Kidney epithelial cell (primary cell): Measurements from ENCODE around the gene ABCB9. TPM values are rescaled to one million over a fixed set of nuclear protein-coding genes. Genes with fewer than 3 reads are reported as not detected.
"Not testable (repeated sequence)": the region's sequence is repeated elsewhere in the genome, so short reads cannot be mapped to it uniquely, and the experiment has no call there.

ENCODE experiments used
- DNase-seq: peaks from one replicate; pipeline ENCODE4 v3.0.0-alpha.2; 2010; ENCODE audit warnings: low read depth
- H3K27me3 ChIP-seq: 2 replicates; pipeline ENCODE4 v1.6.0; 2011; ENCODE audit warnings: low read length; ENCODE audit not compliant: control insufficient read depth, insufficient read depth
- H3K36me3 ChIP-seq: 2 replicates; pipeline ENCODE4 v1.5.1; 2011; ENCODE audit warnings: low read length; ENCODE audit not compliant: control insufficient read depth, insufficient read depth
- H3K4me3 ChIP-seq: 2 replicates; pipeline ENCODE4 v1.5.1; 2011; ENCODE audit warnings: low read depth, mild to moderate bottlenecking, control low read depth, low read length
- CTCF ChIP-seq: IDR thresholded peaks from 2 replicates; pipeline ENCODE4 v1.5.1; 2011; ENCODE audit warnings: mild to moderate bottlenecking, moderate library complexity, low read length, control low read depth, inconsistent platforms; ENCODE audit not compliant: insufficient read depth, poor library complexity, severe bottlenecking
- total RNA-seq: library from RNA; depleted of rRNA; stranded (reverse); fragments of >200 nt; gene quantifications from 2 replicates; pipeline ENCODE4 v1.2.3, GENCODE V29; 2015

ABCB9 gene
- total RNA-seq = 10.6 and 12.3 TPM in 2 replicates

- no peaks in the 10 kb centered on the region for H3K36me3 ChIP-seq
- peak; percentile 2 for TF ChIP-seq CTCF
- peak within 1 kb of the TSS; percentile 86 for H3K4me3 ChIP-seq
- peak; percentile 62 for DNase-seq
- no peaks in the 10 kb centered on the region for H3K27me3 ChIP-seq
Observed at GRCh38 chr12:122965851-122966742, at the start of gene ABCB9. Gene ABCB9 (minus strand): TSS chr12:122966463. CDS start chr12:122960235, 6,228 bp downstream.

- DNase-seq, H3K36me3 ChIP-seq, H3K27me3 ChIP-seq, H3K4me3 ChIP-seq: not testable (repeated sequence)
Observed at GRCh38 chr12:123014473-123014872, 48.2 kb upstream of the ABCB9 start.

GRCh38 chr12:123013185-123014095 is 47.2 kb upstream of the ABCB9 start:
- H3K27me3 ChIP-seq = no peaks in the 10 kb centered on the region
- H3K4me3 ChIP-seq = no peak overlapping the region
- TF ChIP-seq CTCF = no peak
- DNase-seq = no peak
- H3K36me3 ChIP-seq = no peaks in the 10 kb centered on the region

GRCh38 chr12:123011701-123012100 is 45.4 kb upstream of the ABCB9 start:
- DNase-seq = no peak
- TF ChIP-seq CTCF = no peak
- H3K4me3 ChIP-seq = no peak overlapping the region
- H3K27me3 ChIP-seq = no peaks in the 10 kb centered on the region
- no peaks in the 10 kb centered on the region for H3K36me3 ChIP-seq

- DNase-seq = no peak
- Histone ChIP-seq H3K36me3 (no peaks in the 10 kb centered on the region), H3K4me3 (no peak overlapping the region), H3K27me3 (no peaks in the 10 kb centered on the region)
- no peak for TF ChIP-seq CTCF
Observed at GRCh38 chr12:123010681-123011080, 44.4 kb upstream of the ABCB9 start.

GRCh38 chr12:123010110-123010509 is 43.8 kb upstream of the ABCB9 start:
- DNase-seq = no peak
- no peak for TF ChIP-seq CTCF
- H3K4me3 ChIP-seq = no peak overlapping the region
- H3K27me3 ChIP-seq = no peaks in the 10 kb centered on the region
- H3K36me3 ChIP-seq = no peaks in the 10 kb centered on the region
